SU-DHL-6 (cell line): Measurements from ENCODE around the gene SLCO3A1.

ENCODE experiments used
- H2AFZ ChIP-seq: fragments of 200-600 bp; sonication (generic); 2 replicates; pipeline ENCODE4 v1.6.1; 2014; ENCODE audit warnings: low read depth, mild to moderate bottlenecking, moderate library complexity, mixed read lengths, antibody characterized with exemption, low read length; ENCODE audit not compliant: severe bottlenecking
- H3F3A ChIP-seq: fragments of 200-600 bp; shearing (Covaris generic); 2 replicates; pipeline ENCODE4 v1.6.0; 2016; ENCODE audit warnings: antibody characterized with exemption, mild to moderate bottlenecking; ENCODE audit not compliant: insufficient read depth
- H3K27ac ChIP-seq: fragments of 200-600 bp; sonication (generic); 2 replicates; pipeline ENCODE4 v1.5.1; 2016; ENCODE audit warnings: low read depth, mild to moderate bottlenecking, low read length, moderate library complexity, mixed read lengths
- H3K27me3 ChIP-seq: fragments of 200-600 bp; sonication (generic), shearing (Covaris generic); 2 replicates; pipeline ENCODE4 v1.6.0; 2014; ENCODE audit warnings: mild to moderate bottlenecking, low read length
- H3K36me3 ChIP-seq: fragments of 200-600 bp; sonication (generic); 2 replicates; pipeline ENCODE4 v1.6.1; 2014; ENCODE audit warnings: mild to moderate bottlenecking, low read length, mixed read lengths
- H3K4me2 ChIP-seq: fragments of 300-600, 200-600 bp; shearing (Covaris generic), sonication (generic); 2 replicates; pipeline ENCODE4 v1.6.0; 2014; ENCODE audit warnings: low read length, low read depth, mild to moderate bottlenecking; ENCODE audit not compliant: poor library complexity, severe bottlenecking
- H3K4me3 ChIP-seq: fragments of 200-600 bp; sonication (generic); 2 replicates; pipeline ENCODE4 v1.5.1; 2014; ENCODE audit warnings: antibody characterized with exemption, low read length, mild to moderate bottlenecking, mixed read lengths; ENCODE audit not compliant: insufficient read depth, poor library complexity, severe bottlenecking
- H3K79me2 ChIP-seq: fragments of 200-600 bp; sonication (generic); 2 replicates; pipeline ENCODE4 v1.6.1; 2014; ENCODE audit warnings: mild to moderate bottlenecking, low read length, moderate library complexity; ENCODE audit not compliant: insufficient read depth
- H3K9ac ChIP-seq: fragments of 200-600 bp; sonication (generic); 2 replicates; pipeline ENCODE4 v1.7.0; 2014; ENCODE audit warnings: mild to moderate bottlenecking, low read length
- H3K9me2 ChIP-seq: fragments of 200-600 bp; sonication (generic); replicated peaks from 2 replicates; pipeline ENCODE4 v1.6.1; 2014; ENCODE audit warnings: low read length; ENCODE audit not compliant: insufficient read depth
- H3K9me3 ChIP-seq: fragments of 200-600 bp; sonication (generic); 2 replicates; pipeline ENCODE4 v1.6.1; 2014; ENCODE audit warnings: low read length, mixed read lengths; ENCODE audit not compliant: insufficient read depth
- H4K20me1 ChIP-seq: fragments of 200-600 bp; sonication (generic); 2 replicates; pipeline ENCODE4 v1.6.1; 2014; ENCODE audit warnings: low read depth, mild to moderate bottlenecking, antibody characterized with exemption, low read length, moderate library complexity, mixed read lengths
- EZH2phosphoT487 ChIP-seq: fragments of 200-600 bp; sonication (generic), shearing (Covaris generic); conservative IDR thresholded peaks from 2 replicates; pipeline ENCODE4 v1.6.1; 2018; ENCODE audit warnings: mild to moderate bottlenecking, antibody characterized with exemption, low read length, moderate library complexity, mixed read lengths
- TF ChIP-seq, protein P1 (sequence below): fragments of 200-600 bp; sonication (generic); IDR thresholded peaks from one replicate; pipeline ENCODE4 v1.5.1; 2017; ENCODE audit warnings: antibody characterized with exemption, mild to moderate bottlenecking, low read length, moderate library complexity; ENCODE audit not compliant: insufficient read depth, poor library complexity, severe bottlenecking

Gene SLCO3A1

GRCh38 chr15:92132982-92133755 lies 279.7 kb downstream of the SLCO3A1 start:
- TF ChIP-seq EZH2phosphoT487 = no peak
- TF ChIP-seq, protein P1, sequence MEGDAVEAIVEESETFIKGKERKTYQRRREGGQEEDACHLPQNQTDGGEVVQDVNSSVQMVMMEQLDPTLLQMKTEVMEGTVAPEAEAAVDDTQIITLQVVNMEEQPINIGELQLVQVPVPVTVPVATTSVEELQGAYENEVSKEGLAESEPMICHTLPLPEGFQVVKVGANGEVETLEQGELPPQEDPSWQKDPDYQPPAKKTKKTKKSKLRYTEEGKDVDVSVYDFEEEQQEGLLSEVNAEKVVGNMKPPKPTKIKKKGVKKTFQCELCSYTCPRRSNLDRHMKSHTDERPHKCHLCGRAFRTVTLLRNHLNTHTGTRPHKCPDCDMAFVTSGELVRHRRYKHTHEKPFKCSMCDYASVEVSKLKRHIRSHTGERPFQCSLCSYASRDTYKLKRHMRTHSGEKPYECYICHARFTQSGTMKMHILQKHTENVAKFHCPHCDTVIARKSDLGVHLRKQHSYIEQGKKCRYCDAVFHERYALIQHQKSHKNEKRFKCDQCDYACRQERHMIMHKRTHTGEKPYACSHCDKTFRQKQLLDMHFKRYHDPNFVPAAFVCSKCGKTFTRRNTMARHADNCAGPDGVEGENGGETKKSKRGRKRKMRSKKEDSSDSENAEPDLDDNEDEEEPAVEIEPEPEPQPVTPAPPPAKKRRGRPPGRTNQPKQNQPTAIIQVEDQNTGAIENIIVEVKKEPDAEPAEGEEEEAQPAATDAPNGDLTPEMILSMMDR = no peak
- Histone ChIP-seq H3F3A (no peaks in the 10 kb centered on the region), H3K36me3 (no peaks in the 10 kb centered on the region), H3K9me2 (no peaks in the 10 kb centered on the region), H3K4me3 (no peak overlapping the region), H4K20me1 (no peaks in the 10 kb centered on the region), H3K27ac (no peak overlapping the region), H3K9me3 (no peaks in the 10 kb centered on the region), H3K27me3 (no peaks in the 10 kb centered on the region), H3K9ac (no peak overlapping the region), H3K4me2 (no peak overlapping the region), H3K79me2 (no peaks in the 10 kb centered on the region), H2AFZ (no peak overlapping the region)

DNA sequence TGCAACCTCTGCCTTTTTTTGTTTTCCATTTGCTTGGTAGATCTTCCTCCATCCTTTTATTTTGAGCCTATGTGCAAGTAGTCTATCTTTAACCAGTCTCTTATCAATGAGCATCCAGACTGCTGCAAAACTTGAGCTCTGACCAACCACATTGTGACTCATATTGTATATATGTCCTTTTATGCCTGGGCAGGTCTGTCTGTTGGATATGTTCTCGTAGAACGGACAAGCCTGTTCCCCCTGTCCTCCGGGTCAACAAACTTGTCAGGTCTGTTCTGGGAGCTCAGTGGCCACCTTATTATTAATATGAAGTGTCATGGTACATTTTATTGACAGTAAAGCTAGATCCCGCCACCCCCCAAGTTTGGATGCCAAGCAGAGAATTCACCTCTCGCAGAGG lies 287.3 kb downstream of the SLCO3A1 start:
- Histone ChIP-seq H3K27ac (no peak overlapping the region), H3K36me3 (no peaks in the 10 kb centered on the region), H3K9ac (no peak overlapping the region), H3K27me3 (no peaks in the 10 kb centered on the region), H3F3A (no peaks in the 10 kb centered on the region), H2AFZ (no peak overlapping the region), H3K4me3 (no peak overlapping the region), H3K79me2 (no peaks in the 10 kb centered on the region), H4K20me1 (no peaks in the 10 kb centered on the region), H3K9me2 (no peaks in the 10 kb centered on the region), H3K9me3 (no peaks in the 10 kb centered on the region), H3K4me2 (no peak overlapping the region)
- TF ChIP-seq EZH2phosphoT487 = no peak
- TF ChIP-seq, protein P1 = no peak

GRCh38 chr15:92141607-92142006 lies 288.1 kb downstream of the SLCO3A1 start:
- Histone ChIP-seq H3F3A (no peaks in the 10 kb centered on the region), H3K4me2 (no peak overlapping the region), H3K4me3 (no peak overlapping the region), H3K27me3 (no peaks in the 10 kb centered on the region), H3K9ac (no peak overlapping the region), H2AFZ (no peak overlapping the region), H3K9me2 (no peaks in the 10 kb centered on the region), H3K36me3 (no peaks in the 10 kb centered on the region), H3K79me2 (no peaks in the 10 kb centered on the region), H3K9me3 (no peaks in the 10 kb centered on the region), H3K27ac (no peak overlapping the region), H4K20me1 (no peaks in the 10 kb centered on the region)
- TF ChIP-seq, protein P1 = no peak
- no peak for TF ChIP-seq EZH2phosphoT487
